NOMO-1 treated with DMSO at 0.1 percent for 48 hours (cell line): ENCODE data around the gene GDI2.
"Not testable (repeated sequence)": the region's sequence is repeated elsewhere in the genome, so short reads cannot be mapped to it uniquely, and the experiment has no call there.

ENCODE experiments used
- DNase-seq: peaks from one replicate; lab custom pipeline; 2025; ENCODE audit not compliant: unreplicated experiment; lab: John Stamatoyannopoulos, UW

The GDI2 gene

DNA sequence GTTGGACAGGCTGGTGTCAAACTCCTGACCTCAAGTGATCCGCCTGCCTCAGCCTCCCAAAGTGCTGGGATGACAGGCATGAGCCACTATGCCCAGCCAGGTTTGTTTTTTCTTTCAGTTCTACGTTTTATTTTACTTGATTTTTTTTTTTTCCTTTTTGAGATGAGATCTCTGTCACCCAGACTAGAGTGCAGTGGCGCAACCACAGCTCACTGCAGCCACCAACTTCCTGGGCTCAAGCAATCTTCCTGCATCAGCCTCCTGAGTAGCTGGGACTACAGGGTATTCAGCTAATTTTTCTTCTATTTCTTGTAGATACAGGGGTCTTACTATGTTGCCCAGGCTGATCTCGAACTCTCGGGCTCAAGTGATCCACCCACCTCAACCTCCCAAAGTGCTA, 24.3 kb downstream of the GDI2 start:
- no peak for DNase-seq

DNA sequence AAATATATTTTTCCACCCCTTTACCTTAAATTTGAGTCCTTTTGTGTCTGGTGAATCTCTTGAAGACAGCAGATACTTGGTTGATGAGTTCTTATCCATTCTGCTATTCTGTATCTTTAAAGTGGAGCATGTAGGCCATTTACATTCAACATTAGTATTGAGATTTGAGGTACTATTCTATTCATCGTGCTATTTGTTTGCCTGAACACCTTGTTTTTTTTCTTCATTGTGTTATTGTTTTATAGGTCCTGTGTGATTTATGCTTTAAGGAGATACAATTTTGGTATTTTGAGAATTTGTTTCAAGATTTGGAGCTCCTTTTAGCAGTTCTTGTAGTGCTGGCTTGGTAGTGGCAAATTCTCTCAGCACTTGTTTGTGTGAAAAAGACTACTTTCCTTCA, 29.9 kb downstream of the GDI2 start:
- no peak for DNase-seq

- DNase-seq = no peak
These were observed 31.1 kb downstream of the GDI2 start for GRCh38 chr10:5782174-5782573.

GRCh38 chr10:5779730-5780129, 33.5 kb downstream of the GDI2 start:
- no peak for DNase-seq

GRCh38 chr10:5777758-5778157, 35.5 kb downstream of the GDI2 start:
- DNase-seq = not testable (repeated sequence)

DNA sequence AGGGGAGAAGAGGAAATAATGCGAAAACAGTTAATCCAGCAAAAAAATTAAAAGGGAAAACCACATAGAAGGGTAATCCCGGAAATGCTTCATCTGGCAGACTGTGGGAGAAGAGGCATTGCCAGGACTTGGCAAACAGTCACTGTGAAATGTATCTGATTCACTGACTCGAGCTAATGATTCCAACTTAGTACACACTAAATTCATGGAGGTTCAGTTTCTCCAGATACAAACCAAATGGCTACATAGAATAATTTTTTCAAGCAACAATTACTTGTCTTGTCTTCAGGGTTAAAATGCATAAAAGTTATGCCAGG, 36.4 kb downstream of the GDI2 start:
- no peak for DNase-seq

DNA sequence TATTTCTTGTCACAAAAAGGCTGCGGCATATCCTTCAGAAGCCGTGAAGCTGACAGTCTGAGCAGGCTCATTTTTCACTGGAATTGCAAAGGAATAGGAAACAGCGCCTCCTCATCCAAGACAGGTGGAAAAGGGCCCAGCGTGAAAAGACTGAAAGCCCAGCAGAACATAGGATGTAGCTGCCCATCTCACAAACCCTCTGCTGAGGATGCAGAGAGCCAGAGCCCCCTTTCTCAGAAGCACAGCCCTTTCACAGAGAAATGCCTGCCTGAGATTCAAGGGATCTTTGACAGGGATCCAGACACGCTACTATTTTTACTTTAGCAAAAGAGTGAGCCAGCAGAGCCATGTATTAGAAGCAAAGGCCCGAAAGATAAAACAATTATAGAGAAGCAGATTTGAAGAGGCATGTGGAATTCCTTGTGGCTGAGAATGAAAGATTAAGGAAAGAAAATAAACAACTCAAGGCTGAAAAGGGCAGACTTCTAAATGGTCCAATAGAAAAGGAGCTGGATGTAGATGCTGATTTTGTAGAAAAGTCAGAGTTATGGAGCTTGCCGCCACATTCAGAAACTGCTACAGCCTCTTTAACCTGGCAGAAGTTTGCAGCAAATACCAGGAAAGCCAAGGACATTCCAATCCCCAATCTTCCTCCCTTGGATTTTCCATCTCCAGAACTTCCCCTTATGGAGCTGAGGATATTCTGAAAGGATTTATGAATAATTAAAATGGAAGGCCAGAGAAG, 36.9 kb downstream of the GDI2 start:
- no peak for DNase-seq

DNA sequence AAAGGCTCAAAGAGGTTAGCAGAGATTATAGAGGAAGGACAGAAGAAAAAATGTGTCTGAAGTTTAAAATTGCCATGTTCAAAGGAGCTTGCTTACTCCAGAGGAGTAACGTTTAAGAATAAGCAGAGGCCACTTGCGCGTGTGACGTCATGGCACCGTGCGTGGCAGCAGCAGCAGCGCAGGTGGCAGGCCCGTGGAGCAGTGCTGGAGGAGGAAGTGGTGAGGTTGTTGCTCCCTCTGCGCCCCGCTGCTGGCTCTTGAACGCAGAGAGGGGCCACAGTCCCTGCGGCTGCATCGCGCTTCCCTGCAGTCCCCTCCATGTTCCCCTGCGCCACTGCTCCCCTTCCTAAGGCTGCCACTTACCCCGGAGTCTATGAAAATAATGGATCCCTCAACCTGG, 37.5 kb downstream of the GDI2 start:
- no peak for DNase-seq

- DNase-seq = no peak
These were observed 38.1 kb downstream of the GDI2 start for GRCh38 chr10:5774987-5775620.

GRCh38 chr10:5766189-5766588, 47.0 kb downstream of the GDI2 start:
- no peak for DNase-seq

GRCh38 chr10:5765617-5766016, 47.6 kb downstream of the GDI2 start:
- no peak for DNase-seq

DNA sequence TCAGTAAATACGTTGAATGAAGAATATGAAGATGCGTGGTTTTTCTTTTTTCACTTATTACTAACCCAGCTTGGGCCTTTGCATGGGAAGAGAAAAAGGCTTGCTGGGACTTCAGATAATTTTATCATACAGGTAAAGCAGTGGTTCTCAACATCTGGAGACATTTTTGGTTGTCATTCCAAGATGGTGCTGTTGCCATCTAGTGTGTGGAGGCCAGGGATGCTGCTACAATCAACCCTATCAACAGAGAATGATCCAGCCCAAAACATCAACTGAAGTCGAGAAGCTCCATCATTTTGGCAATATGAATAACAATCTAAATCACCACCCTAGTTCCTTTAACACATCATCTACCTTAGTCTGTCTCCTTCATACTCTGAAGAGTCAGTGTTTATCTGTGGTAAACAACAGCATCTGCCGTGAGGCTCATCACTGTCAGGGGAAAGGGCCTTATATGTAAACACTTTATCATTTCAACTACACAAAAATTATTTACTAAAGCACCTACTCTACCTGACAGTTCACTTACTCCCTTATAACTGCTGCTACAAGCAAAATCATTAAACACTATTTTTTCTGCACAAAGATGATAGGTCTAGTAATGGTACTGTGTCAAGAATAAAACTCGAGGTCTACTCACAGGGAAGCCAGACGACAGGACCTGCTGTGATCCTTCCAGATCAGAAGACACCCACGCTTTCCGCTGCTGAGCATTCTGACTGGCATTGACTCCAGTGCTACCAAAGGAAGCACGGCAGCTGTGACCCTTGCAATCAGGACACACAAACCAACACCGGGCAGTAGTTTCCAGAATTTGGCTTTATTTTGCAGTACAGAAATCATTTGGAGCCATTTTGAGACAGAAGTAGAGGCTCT, 48.6 kb downstream of the GDI2 start:
- DNase-seq = no peak

GRCh38 chr10:5762531-5762930, 50.7 kb downstream of the GDI2 start:
- DNase-seq = no peak

DNA sequence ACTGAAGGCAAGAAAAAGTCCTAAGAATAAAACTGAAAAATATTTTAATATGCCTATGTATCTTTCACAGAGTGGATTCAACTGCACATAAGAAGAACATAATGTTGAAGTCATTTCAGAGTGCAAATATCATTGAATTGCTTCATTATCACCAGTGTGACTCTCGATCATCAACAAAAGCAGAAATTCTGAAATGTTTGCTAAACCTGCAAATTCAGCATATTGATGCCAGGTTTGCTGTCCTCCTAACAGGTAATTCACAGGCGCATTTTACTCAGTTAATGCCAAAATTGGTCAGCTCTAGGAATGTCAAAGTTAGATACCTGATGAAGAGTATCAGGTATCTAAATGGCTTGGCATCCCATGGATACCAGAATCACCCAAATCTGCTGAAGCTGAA, 52.0 kb downstream of the GDI2 start:
- DNase-seq = no peak

DNA sequence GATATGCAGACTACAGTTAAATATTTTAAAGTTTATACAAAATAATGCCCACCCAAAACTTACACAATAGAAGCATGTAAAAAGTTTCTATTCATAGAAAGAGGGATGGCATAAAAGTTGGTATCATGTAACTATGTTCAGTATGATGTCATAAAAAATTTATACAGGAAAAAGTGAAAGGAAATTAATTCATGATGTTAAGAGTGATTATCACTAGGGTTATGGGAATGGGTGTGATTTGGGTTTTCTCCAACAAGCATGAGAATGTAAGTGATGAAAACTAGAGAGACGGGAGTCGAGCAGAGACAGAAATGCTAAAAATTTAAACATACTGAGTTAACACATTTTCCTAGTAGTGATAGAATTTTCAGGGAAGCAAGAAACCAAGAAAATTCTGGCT, 52.7 kb downstream of the GDI2 start:
- DNase-seq = no peak

DNA sequence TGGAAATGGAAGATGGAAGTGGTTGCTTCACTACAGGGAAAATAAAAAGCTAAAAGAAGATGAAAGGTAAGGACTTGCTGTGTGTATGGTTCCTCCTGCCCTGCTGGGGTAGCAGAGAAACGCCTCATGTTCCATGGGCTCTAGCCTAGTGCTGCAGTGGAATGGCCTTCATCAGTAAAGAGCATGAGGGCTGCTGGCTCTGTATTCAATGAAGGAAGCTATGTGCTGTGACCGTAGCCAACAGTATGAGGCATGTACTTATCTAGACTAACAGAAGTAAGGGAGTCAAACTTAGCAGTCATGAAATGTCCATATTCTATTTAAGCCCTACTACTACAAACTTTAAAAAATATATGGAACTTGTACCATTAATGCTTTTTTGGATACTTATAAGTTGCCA, 54.3 kb downstream of the GDI2 start:
- no peak for DNase-seq

GRCh38 chr10:5757766-5758517, 55.3 kb downstream of the GDI2 start:
- DNase-seq = no peak

DNA sequence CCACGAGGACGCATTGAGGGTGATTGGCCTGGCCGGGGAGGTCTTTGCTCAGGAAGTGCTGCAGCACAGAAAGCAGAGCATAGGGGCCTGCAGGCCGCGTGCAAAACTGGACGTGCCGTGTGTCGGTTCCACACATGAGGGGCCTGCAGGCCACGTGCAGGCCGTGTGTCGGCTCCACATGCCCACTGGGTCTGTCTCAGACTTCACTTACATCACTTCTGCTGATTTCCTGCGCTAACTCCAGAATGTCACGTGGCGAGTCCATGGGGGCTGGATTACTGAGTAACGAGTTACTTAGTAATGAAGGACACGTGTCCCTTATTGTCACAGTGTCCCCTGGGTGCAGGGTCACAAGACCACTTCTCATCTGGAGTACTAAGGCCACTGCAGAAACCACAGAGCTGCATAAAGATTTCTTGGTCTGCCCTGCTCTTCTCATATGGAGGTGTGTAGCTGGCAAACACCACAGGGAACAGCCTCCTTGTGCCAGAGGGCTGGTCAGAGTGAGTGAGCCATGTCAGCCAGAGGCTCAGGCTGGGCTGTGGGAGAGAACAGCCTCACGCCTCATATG, 60.8 kb downstream of the GDI2 start:
- DNase-seq = no peak

DNA sequence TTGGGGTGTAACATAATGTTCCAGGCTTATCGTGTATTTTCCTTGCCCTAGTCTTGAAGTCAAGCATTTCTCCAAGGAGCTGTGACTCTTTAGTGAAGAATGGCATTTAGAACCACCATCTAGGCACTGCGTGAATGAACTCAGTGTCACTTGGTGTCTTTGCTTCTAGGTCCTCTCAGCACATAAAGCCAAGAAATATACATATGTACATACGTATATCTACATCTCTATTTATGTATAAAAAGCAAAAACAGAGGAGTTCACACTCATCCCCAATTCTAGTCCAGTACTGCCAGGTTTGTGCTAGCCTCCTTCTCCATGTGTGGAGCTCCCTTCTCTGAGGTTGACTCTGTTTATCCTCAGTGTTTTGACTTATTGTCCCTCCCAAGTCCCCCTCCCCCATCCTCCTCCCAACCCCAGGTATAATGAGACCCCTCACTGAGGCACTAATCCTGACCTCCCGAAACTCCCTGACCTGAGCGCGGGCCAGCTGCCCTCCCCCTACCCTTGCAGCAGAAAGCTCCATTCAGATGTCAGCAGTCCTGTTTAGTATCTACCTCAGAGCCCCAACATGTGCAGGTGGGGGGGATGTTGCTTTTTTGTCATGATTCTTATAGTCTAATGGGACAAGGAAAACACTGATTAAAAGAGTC, 61.5 kb downstream of the GDI2 start:
- DNase-seq = no peak

GRCh38 chr10:5748394-5748803, 64.8 kb downstream of the GDI2 start:
- no peak for DNase-seq

GRCh38 chr10:5746197-5746596, 67.0 kb downstream of the GDI2 start:
- no peak for DNase-seq
